Neural progenitor cell (in vitro differentiated cells): Measurements from ENCODE around the gene EDC4. TPM values are rescaled to one million over a fixed set of nuclear protein-coding genes. Genes with fewer than 3 reads are reported as not detected.
A peak's percentile ranks its signal among the peaks of the same experiment; 100 is the strongest.

Experiments
- DNase-seq: peaks from one replicate; pipeline ENCODE4 v3.0.0-alpha.2; 2016; ENCODE audit warnings: low spot score
- H2AFZ ChIP-seq: fragments of 200-600 bp; sonication (generic); replicated peaks from 2 replicates; pipeline ENCODE4 v1.6.1; 2016; ENCODE audit warnings: antibody characterized with exemption
- H3F3A ChIP-seq: fragments of 200-600 bp; sonication (generic); 2 replicates; pipeline ENCODE4 v1.6.1; 2016; ENCODE audit warnings: antibody characterized with exemption, low read depth
- H3K27ac ChIP-seq: fragments of 200-600 bp; sonication (generic); 2 replicates; pipeline ENCODE4 v1.5.1; 2016; ENCODE audit warnings: mild to moderate bottlenecking
- H3K27me3 ChIP-seq: fragments of 200-600 bp; sonication (generic); 2 replicates; pipeline ENCODE4 v1.6.1; 2016; ENCODE audit warnings: mild to moderate bottlenecking, moderate library complexity
- H3K36me3 ChIP-seq: fragments of 200-600 bp; sonication (generic); 2 replicates; pipeline ENCODE4 v1.5.1; 2016
- H3K4me1 ChIP-seq: fragments of 200-600 bp; sonication (generic); 2 replicates; pipeline ENCODE4 v1.6.1; 2016; ENCODE audit warnings: mixed run types
- H3K4me2 ChIP-seq: fragments of 200-600 bp; sonication (generic); 2 replicates; pipeline ENCODE4 v1.6.1; 2016
- H3K4me3 ChIP-seq: fragments of 200-600 bp; sonication (generic); 2 replicates; pipeline ENCODE4 v1.5.1; 2016
- H3K79me2 ChIP-seq: fragments of 200-600 bp; sonication (generic); 2 replicates; pipeline ENCODE4 v1.6.1; 2016; ENCODE audit warnings: low read depth
- H3K9ac ChIP-seq: fragments of 200-600 bp; sonication (generic); 2 replicates; pipeline ENCODE4 v1.6.1; 2016
- H3K9me3 ChIP-seq: fragments of 200-600 bp; sonication (generic); 2 replicates; pipeline ENCODE4 v1.5.1; 2016; ENCODE audit warnings: low read depth
- H4K20me1 ChIP-seq: fragments of 200-600 bp; sonication (generic); 2 replicates; pipeline ENCODE4 v1.6.1; 2016; ENCODE audit warnings: low read depth
- H3K27ac Mint-ChIP-seq: 3 replicates; pipeline ENCODE4 v1.8.0; 2021; ENCODE audit warnings: mixed read lengths
- H3K27me3 Mint-ChIP-seq: 2 replicates; pipeline ENCODE4 v1.8.0; 2022; ENCODE audit warnings: low read depth, mild to moderate bottlenecking, inconsistent platforms, moderate library complexity, mixed read lengths; ENCODE audit not compliant: insufficient read depth
- H3K36me3 Mint-ChIP-seq: 3 replicates; pipeline ENCODE4 v1.8.0; 2021; ENCODE audit warnings: mixed read lengths
- H3K4me1 Mint-ChIP-seq: 3 replicates; pipeline ENCODE4 v1.8.0; 2021; ENCODE audit warnings: mixed read lengths
- H3K4me3 Mint-ChIP-seq: 3 replicates; pipeline ENCODE4 v1.8.0; 2021; ENCODE audit warnings: mild to moderate bottlenecking, moderate library complexity, mixed read lengths
- H3K9me3 Mint-ChIP-seq: 3 replicates; pipeline ENCODE4 v1.8.0; 2020; ENCODE audit warnings: mixed read lengths
- EZH2 ChIP-seq: fragments of 200-600 bp; sonication (generic); IDR thresholded peaks from 2 replicates; pipeline ENCODE4 v1.6.1; 2017; ENCODE audit warnings: antibody characterized with exemption, mild to moderate bottlenecking, moderate library complexity
- EZH2phosphoT487 ChIP-seq: fragments of 200-600 bp; sonication (generic); IDR thresholded peaks from 2 replicates; pipeline ENCODE4 v1.6.1; 2017; ENCODE audit warnings: antibody characterized with exemption
- total RNA-seq: library from RNA; depleted of rRNA; stranded (reverse); fragments of >200 nt; gene quantifications from 2 replicates; pipeline ENCODE4 v1.2.3, GENCODE V29; 2015; ENCODE audit warnings: low replicate concordance
- TF ChIP-seq, protein P1 (sequence below): fragments of 200-600 bp; sonication (generic); IDR thresholded peaks from 2 replicates; pipeline ENCODE4 v1.5.1; 2017; ENCODE audit warnings: antibody characterized with exemption, mild to moderate bottlenecking

The EDC4 gene
- total RNA-seq, 1 donor from 2014 or later = 32.7 TPM

DNA sequence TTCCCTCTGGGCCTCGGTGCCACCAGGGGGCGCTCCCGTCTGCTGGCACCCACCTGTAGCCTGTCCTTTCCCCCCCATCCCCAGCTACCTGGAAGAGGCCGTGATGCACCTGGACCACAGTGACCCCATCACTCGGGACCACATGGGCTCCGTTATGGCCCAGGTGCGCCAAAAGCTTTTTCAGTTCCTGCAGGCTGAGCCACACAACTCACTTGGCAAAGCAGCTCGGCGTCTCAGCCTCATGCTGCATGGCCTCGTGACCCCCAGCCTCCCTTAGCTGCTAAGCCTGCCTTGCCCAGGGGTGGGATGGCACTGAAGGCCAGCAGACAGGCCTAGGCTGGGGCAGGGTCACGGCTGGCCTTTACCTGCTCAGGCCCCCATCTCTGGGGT is 11.0 kb downstream of the EDC4 start:
- Histone ChIP-seq H3K9ac (no peak overlapping the region), H2AFZ (no peak overlapping the region), H3K27me3 (no peaks in the 10 kb centered on the region), H3K36me3 (no peaks in the 10 kb centered on the region), H3K4me3 (no peak overlapping the region), H3F3A (peaks cover 32% of the 10 kb centered on the region), H3K9me3 (no peaks in the 10 kb centered on the region), H3K4me1 (peaks cover 24% of the 10 kb centered on the region), H3K4me2 (no peak overlapping the region), H3K79me2 (no peaks in the 10 kb centered on the region), H3K27ac (no peak overlapping the region), H4K20me1 (peaks cover 26% of the 10 kb centered on the region)
- peak; percentile 78 for DNase-seq
- peaks cover 4% of the 10 kb centered on the region for H3K4me1 Mint-ChIP-seq
- H3K4me3 Mint-ChIP-seq = no peak overlapping the region
- H3K27me3 Mint-ChIP-seq = peaks cover 2% of the 10 kb centered on the region
- H3K27ac Mint-ChIP-seq = no peak overlapping the region
- TF ChIP-seq, protein P1, sequence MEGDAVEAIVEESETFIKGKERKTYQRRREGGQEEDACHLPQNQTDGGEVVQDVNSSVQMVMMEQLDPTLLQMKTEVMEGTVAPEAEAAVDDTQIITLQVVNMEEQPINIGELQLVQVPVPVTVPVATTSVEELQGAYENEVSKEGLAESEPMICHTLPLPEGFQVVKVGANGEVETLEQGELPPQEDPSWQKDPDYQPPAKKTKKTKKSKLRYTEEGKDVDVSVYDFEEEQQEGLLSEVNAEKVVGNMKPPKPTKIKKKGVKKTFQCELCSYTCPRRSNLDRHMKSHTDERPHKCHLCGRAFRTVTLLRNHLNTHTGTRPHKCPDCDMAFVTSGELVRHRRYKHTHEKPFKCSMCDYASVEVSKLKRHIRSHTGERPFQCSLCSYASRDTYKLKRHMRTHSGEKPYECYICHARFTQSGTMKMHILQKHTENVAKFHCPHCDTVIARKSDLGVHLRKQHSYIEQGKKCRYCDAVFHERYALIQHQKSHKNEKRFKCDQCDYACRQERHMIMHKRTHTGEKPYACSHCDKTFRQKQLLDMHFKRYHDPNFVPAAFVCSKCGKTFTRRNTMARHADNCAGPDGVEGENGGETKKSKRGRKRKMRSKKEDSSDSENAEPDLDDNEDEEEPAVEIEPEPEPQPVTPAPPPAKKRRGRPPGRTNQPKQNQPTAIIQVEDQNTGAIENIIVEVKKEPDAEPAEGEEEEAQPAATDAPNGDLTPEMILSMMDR = peak; percentile 86
- TF ChIP-seq EZH2phosphoT487 (no peak), EZH2 (no peak)
- peaks cover 15% of the 10 kb centered on the region for H3K36me3 Mint-ChIP-seq
- H3K9me3 Mint-ChIP-seq = no peaks in the 10 kb centered on the region

DNA sequence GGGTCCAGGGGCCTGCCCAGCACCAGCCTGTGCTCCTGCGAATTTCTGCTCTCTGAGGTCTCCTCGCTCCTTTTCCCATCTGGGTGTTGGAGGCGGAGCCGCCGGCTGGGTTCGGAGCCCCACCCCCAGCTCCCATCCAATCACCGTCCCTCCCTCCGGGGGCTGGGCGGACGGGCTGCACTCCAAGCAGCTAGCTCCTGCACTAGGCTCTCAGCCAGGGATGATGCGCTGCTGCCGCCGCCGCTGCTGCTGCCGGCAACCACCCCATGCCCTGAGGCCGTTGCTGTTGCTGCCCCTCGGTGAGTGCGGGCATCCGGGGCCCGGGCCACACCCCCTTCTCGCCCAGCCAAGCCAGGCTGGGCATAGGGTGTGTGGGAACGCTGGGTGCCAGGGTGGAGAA is 11.8 kb downstream of the EDC4 start, which contains the start of gene NRN1L:
Gene NRN1L, plus strand, starts transcription at position 202 of the 400 bp plus-strand sequence. Its CDS starts 19 bp downstream, at position 221.
- Mint-ChIP-seq H3K9me3 (no peaks in the 10 kb centered on the region), H3K4me1 (peaks cover 4% of the 10 kb centered on the region), H3K4me3 (no peak within 1 kb of the TSS), H3K27ac (peak within 1 kb of the TSS; percentile 5), H3K36me3 (peaks cover 12% of the 10 kb centered on the region), H3K27me3 (no peaks in the 10 kb centered on the region)
- peaks cover 26% of the 10 kb centered on the region for H4K20me1 ChIP-seq
- DNase-seq = peak; percentile 94
- H3F3A ChIP-seq = peaks cover 33% of the 10 kb centered on the region
- TF ChIP-seq, protein P1 = no peak
- TF ChIP-seq EZH2phosphoT487 (no peak), EZH2 (no peak)
- H3K36me3 ChIP-seq = no peaks in the 10 kb centered on the region
- peak within 1 kb of the TSS; percentile 20 for H3K4me3 ChIP-seq
- H3K4me2 ChIP-seq = peak within 1 kb of the TSS; percentile 72
- H3K27me3 ChIP-seq = no peaks in the 10 kb centered on the region
- no peak within 1 kb of the TSS for H2AFZ ChIP-seq
- H3K4me1 ChIP-seq = peaks cover 24% of the 10 kb centered on the region
- H3K9ac ChIP-seq = no peak within 1 kb of the TSS
- H3K27ac ChIP-seq = no peak within 1 kb of the TSS
- no peaks in the 10 kb centered on the region for H3K79me2 ChIP-seq
- H3K9me3 ChIP-seq = no peaks in the 10 kb centered on the region

DNA sequence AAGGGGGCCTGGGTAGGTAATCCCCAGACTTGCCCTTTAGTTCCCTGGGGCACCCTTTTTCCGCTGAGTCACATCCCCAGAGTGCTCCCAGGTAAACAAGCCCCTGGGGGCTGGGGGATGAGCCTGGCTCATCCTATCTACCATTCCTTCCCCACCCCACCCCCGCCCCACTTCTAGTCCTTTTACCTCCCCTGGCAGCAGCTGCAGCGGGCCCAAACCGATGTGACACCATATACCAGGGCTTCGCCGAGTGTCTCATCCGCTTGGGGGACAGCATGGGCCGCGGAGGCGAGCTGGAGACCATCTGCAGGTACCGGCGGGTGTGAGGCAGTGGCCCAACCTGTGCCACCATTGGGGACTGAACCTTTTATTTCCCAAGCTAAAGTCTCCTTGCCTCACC is 12.7 kb downstream of the EDC4 start:
- H3K4me3 ChIP-seq = no peak overlapping the region
- H3K27ac ChIP-seq = no peak overlapping the region
- H3K4me1 ChIP-seq = peaks cover 24% of the 10 kb centered on the region
- H3K4me1 Mint-ChIP-seq = peaks cover 4% of the 10 kb centered on the region
- no peaks in the 10 kb centered on the region for H3K9me3 ChIP-seq
- no peak overlapping the region for H2AFZ ChIP-seq
- H3K27me3 ChIP-seq = no peaks in the 10 kb centered on the region
- DNase-seq = no peak
- H3K4me3 Mint-ChIP-seq = no peak overlapping the region
- H3K36me3 ChIP-seq = no peaks in the 10 kb centered on the region
- no peak overlapping the region for H3K27ac Mint-ChIP-seq
- no peaks in the 10 kb centered on the region for H3K27me3 Mint-ChIP-seq
- H3F3A ChIP-seq = peaks cover 33% of the 10 kb centered on the region
- H3K79me2 ChIP-seq = no peaks in the 10 kb centered on the region
- no peak for TF ChIP-seq EZH2
- H3K4me2 ChIP-seq = peak overlapping the region; percentile 72
- H3K9ac ChIP-seq = no peak overlapping the region
- peaks cover 26% of the 10 kb centered on the region for H4K20me1 ChIP-seq
- H3K36me3 Mint-ChIP-seq = peaks cover 8% of the 10 kb centered on the region
- no peaks in the 10 kb centered on the region for H3K9me3 Mint-ChIP-seq

DNA sequence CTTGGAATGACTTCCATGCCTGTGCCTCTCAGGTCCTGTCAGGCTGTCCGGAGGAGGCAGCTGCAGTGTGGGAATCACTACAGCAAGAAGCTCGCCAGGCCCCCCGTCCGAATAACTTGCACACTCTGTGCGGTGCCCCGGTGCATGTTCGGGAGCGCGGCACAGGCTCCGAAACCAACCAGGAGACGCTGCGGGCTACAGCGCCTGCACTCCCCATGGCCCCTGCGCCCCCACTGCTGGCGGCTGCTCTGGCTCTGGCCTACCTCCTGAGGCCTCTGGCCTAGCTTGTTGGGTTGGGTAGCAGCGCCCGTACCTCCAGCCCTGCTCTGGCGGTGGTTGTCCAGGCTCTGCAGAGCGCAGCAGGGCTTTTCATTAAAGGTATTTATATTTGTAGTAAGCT is 13.1 kb downstream of the EDC4 start:
- H3F3A ChIP-seq = peaks cover 33% of the 10 kb centered on the region
- no peak overlapping the region for H3K4me3 ChIP-seq
- peaks cover 24% of the 10 kb centered on the region for H3K4me1 ChIP-seq
- peaks cover 26% of the 10 kb centered on the region for H4K20me1 ChIP-seq
- Mint-ChIP-seq H3K27ac (no peak overlapping the region), H3K36me3 (peaks cover 8% of the 10 kb centered on the region), H3K4me1 (peaks cover 4% of the 10 kb centered on the region), H3K27me3 (no peaks in the 10 kb centered on the region), H3K4me3 (no peak overlapping the region), H3K9me3 (no peaks in the 10 kb centered on the region)
- H3K9me3 ChIP-seq = no peaks in the 10 kb centered on the region
- no peaks in the 10 kb centered on the region for H3K79me2 ChIP-seq
- H3K36me3 ChIP-seq = no peaks in the 10 kb centered on the region
- TF ChIP-seq, protein P1 = no peak
- TF ChIP-seq EZH2 (no peak), EZH2phosphoT487 (no peak)
- no peak overlapping the region for H2AFZ ChIP-seq
- no peak overlapping the region for H3K27ac ChIP-seq
- no peak for DNase-seq
- H3K9ac ChIP-seq = no peak overlapping the region
- H3K4me2 ChIP-seq = no peak overlapping the region
- no peaks in the 10 kb centered on the region for H3K27me3 ChIP-seq
